Measurements from ENCODE around the gene RPUSD1.

RPUSD1 gene

DNA sequence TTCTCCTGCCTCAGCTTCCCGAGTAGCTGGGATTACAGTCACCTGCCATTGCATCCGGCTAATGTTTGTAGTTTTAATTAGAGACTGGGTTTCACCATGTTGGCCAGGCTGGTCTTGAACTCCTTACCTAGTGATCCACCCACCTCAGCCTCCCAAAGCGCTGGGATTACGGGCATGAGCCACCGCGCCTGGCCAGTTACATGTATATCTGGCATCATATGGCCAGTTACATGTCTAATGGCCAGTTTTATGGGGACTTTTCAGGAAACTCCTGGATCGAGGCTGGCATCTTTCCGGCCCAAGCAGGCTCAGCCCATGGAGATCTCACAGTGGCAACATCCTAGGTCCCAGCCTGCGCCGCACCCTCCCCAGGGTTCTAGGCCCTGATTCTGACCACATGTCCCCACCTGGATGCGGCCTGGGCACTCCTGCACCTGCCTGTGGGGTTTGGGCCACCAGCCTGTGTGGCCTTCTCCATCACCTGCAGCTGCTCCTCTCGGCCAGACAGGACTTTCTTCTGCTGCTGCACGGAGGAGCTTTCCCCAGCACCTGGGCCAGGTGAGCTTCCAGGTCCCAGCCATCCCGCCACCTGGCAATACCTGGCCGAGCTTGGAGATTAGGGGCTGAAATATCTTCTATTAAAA, 46.1 kb downstream of the RPUSD1 start:
- no peak for DNase-seq

GRCh38 chr16:740764-741505, 47.2 kb downstream of the RPUSD1 start, which contains the start of gene CIAO3:
TSS of gene CIAO3 (minus strand) at chr16:740997. CDS start at chr16:740985, 12 bp downstream.
- DNase-seq = peak; percentile 95

GRCh38 chr16:740459-740763, 47.8 kb downstream of the RPUSD1 start:
- DNase-seq = no peak

DNA sequence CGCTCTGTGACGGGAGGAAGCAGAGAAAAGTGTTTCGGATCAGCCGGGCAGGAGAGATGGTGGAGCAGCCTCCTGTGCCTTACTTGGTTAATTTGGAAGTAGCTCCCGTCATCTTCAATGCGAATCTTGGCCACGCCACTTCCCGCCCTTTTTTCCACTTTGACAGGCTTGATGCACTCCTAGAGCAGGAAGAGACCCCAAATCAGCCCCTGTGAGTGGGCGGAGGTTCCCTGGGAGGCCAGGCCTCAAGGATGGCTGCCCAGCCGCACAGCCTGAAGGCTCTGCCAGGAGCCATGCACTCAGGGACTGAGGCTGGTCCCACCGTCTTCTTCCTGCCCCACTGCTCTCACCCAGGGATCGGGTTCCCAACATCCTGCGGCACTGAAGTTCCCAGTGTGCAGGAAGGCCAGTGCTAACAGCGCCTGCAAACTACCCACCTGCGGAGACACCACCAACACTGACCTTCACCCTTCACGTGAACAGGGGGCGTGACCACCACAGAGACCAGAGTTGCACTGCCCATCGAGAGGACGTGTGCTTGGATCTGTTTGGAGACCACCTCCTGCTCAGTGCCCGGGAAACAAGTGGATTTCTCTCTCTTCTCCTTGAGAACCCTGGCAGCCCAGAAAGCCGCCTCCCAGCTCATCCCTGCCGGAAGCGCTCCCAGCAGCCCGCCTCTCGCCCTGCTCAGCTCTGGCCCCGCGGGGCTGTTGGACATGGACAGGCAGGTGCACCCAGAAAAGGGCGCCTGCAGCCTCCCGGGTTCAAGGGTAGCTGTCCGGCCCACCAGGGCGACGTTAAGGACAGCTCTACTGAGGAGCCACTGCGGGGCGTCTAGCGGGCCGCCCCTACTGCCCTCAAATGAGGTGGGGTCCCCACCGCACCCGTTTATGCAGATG, 48.4 kb downstream of the RPUSD1 start:
- DNase-seq = peak; percentile 25

DNA sequence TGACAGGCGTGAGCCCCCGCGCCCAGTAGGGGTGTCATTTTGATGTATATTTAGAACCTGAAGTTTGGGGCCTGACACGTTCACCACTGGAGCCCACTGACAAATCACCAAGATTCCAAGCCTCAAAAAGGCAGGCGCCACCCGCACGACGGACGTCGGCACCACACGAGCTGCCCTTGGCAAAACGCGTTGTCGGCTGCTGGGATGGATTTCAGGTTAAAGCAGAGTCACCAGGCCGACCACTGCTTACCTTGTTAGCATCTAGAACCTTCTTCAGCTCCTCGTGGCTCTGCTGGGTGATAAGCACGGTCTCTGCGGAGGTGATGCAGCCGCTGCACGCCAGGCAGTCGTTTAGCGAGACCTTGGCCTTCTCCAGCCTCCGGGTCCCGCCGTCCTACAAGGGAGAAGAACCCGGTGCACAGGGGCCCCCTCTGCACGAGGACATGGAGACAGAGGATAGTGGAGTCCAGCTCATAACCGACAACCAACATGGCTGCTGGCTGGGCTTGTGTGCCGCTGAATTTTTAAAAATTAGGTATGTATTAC, 51.2 kb downstream of the RPUSD1 start:
- DNase-seq = no peak

DNA sequence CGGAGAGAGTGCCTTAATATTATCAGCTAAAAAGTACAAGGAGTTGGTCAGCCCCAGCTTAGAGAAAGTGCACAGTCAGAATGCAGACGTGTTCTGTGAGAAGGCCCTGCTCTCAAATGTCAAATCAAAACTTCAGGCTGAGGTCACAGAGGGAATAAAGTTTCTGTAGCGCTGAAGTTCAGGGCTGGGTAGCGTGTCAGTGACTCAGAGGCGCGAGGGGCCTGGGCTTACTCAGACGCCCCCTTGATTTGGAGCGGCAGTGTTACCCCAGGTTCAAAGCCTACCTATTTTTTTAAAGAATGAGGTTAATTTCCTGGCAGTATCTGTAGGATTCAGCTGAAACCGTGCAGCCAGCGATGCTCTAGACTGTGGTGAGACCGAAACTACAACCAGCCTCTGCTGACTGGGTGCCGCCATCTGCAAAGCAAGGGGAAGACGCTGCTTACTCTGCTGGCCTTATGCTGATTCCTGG, 52.2 kb downstream of the RPUSD1 start:
- peak; percentile 80 for DNase-seq

DNA sequence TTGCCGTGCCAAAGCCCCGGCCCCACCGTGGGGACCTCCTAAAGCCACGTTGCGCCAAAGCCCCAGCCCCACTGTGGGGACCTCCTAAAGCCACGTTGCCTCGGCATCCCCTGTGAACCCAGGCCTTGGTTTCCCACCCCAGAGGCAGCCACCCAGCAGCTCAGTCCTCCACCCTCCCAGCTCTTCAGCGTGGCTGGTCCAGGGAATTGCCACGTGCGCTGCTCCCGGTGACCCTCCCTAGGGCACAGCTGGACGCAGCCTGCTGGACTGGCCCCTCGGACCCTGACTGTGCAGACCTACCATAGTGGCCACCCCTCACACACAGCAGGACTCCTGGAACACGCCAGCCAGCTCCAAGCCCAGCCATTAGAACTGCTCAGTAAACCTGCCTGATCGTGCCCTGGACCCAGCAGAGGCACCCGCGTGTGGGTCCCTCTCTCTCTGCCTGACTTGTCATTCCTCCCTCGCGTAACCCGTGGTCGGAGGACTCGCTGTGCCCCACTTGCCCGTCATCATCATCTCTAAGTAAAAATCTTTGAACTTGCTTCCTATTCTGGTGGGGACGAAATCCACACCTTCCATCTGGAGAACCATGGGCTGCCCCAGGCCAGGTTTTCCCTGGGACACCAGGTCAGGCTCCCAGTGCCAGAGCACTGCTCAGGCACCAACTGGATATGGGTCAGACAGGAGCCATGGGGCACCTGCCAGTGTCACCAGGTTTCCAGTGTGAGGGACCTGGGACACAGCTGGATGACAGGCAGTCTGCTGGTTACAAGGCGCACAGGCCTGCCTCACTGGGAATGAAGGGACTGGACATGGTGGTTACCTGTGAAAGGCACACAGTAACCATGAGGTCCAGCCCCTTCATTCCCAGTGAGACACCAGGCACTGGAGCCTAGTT, 53.0 kb downstream of the RPUSD1 start:
- DNase-seq = no peak

Data from stimulated activated CD8-positive, alpha-beta memory T cell treated with anti-CD3 and anti-CD28 coated beads, Interleukin-4, amount 100 ng/mL, for 48 hours (primary cell).